Thyroid gland (tissue), 4 donors: ENCODE results near the gene TBC1D1.

Experiments
- CTCF ChIP-seq, 6 experiments: fragments of 200-600 bp in 3 of 6; fragments of 450-650 bp in 3 of 6; sonication (generic) in 3 of 6; IDR thresholded peaks; one replicate each; pipeline ENCODE4 v1.5.1; 2016 to 2019; ENCODE audit warnings: antibody characterized with exemption in 6 of 6, mild to moderate bottlenecking in 2 of 6, inconsistent platforms in 1 of 6, moderate library complexity in 1 of 6
- POLR2A ChIP-seq, 2 donors: fragments of 450-650 bp; IDR thresholded peaks; one replicate each; pipeline ENCODE4 v1.6.1; 2017; ENCODE audit warnings: antibody characterized with exemption in 2 of 2, mild to moderate bottlenecking in 2 of 2, moderate library complexity in 1 of 2

- TF ChIP-seq CTCF (IDR thresholded peaks at IDR 0.05) (no peak), POLR2A (IDR thresholded peaks at IDR 0.05) (no peak)
These were observed 23.7 kb downstream of the TBC1D1 start for GRCh38 chr4:37914539-37914938.
